Neural progenitor cell (in vitro differentiated cells): ENCODE results near the gene TMEM175.

ENCODE experiments used
- CTCF ChIP-seq: fragments of 200-600 bp; sonication (generic); IDR thresholded peaks from 2 replicates; pipeline ENCODE4 v1.5.1; 2017; ENCODE audit warnings: antibody characterized with exemption, mild to moderate bottlenecking
- EZH2 ChIP-seq: fragments of 200-600 bp; sonication (generic); IDR thresholded peaks from 2 replicates; pipeline ENCODE4 v1.6.1; 2017; ENCODE audit warnings: antibody characterized with exemption, mild to moderate bottlenecking, moderate library complexity
- EZH2phosphoT487 ChIP-seq: fragments of 200-600 bp; sonication (generic); IDR thresholded peaks from 2 replicates; pipeline ENCODE4 v1.6.1; 2017; ENCODE audit warnings: antibody characterized with exemption

GRCh38 chr4:1004557-1005485 is 72.6 kb downstream of the TMEM175 start:
- TF ChIP-seq CTCF (no peak), EZH2phosphoT487 (no peak), EZH2 (no peak)
